Measurements from ENCODE around the gene SIK2. TPM values are rescaled to one million over a fixed set of nuclear protein-coding genes. Genes with fewer than 3 reads are reported as not detected.

The SIK2 gene
- total RNA-seq, 1 experiment from 2014 or later: 10.3 TPM

- Histone ChIP-seq H3K4me3 (peak overlapping the region; percentile 81), H3K9me3 (no peaks in the 10 kb centered on the region), H3K36me3 (no peaks in the 10 kb centered on the region), H3K27me3 (no peaks in the 10 kb centered on the region)
- peak; percentile 4 for DNase-seq
Observed at GRCh38 chr11:111602865-111603610, 789 bp downstream of the SIK2 start.

GRCh38 chr11:111603611-111604130, 1.4 kb downstream of the SIK2 start:
- no peaks in the 10 kb centered on the region for H3K36me3 ChIP-seq
- no peaks in the 10 kb centered on the region for H3K27me3 ChIP-seq
- H3K9me3 ChIP-seq: no peaks in the 10 kb centered on the region
- no peak for DNase-seq
- H3K4me3 ChIP-seq: peak overlapping the region; percentile 81

DNA sequence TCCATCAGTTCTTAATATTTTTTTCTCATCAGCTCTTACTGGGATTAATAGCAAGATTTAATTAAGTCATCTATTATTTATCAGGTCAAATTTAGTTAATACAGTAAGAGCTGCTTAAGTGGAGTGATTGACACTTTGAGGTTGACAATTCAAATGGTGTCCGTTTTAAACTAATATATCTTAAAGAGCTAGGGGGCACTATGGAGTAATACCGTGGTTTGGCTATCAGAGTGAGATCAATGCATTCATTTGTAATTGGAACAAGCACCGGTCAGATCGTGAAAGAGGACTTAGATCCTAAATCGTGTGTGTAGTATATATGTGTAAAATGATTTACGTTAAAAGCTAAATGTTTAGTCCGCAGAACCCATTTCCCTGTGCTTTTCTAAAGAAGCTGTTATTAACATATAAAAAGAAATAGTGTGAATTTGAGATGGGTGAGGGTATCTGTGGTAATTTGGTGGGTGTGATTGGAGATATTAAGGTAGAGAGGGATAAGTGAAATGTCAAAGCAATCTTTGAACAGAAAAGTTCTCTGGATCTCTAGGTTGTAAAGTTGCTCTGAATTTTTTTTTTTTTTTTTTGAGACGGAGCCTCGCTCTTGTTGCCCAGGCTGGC, 2.3 kb downstream of the SIK2 start:
- no peaks in the 10 kb centered on the region for H3K27me3 ChIP-seq
- H3K4me3 ChIP-seq: peak overlapping the region; percentile 81
- no peaks in the 10 kb centered on the region; the same call in 1 of the 2 replicates for H3K36me3 ChIP-seq
- no peak for DNase-seq
- no peaks in the 10 kb centered on the region for H3K9me3 ChIP-seq

- H3K4me3 ChIP-seq: no peak overlapping the region
- H3K36me3 ChIP-seq: no peaks in the 10 kb centered on the region; the same call in 1 of the 2 replicates
- H3K27me3 ChIP-seq: no peaks in the 10 kb centered on the region
- H3K9me3 ChIP-seq: no peaks in the 10 kb centered on the region
- DNase-seq: no peak
Observed at GRCh38 chr11:111605681-111606080, 3.4 kb downstream of the SIK2 start.

DNA sequence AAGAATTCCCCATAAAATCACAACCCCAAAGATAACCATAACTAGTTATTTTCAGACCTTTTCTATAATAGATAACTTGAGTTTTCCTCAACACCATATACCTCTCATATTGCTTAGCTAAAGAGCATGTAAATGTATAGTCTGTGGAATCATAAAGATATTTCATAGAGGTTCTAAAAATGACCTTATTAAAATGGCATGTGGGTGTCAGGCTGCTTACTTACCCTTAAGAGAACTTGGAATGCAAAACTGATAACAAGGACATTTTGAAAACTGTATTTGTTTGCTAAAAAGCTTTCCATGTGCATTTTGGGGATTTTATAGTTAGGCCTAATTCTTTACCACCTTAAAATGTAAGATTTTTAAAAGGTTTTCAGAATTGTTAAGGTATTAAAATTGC, 4.7 kb downstream of the SIK2 start:
- Histone ChIP-seq H3K4me3 (no peak overlapping the region), H3K27me3 (no peaks in the 10 kb centered on the region), H3K9me3 (no peaks in the 10 kb centered on the region), H3K36me3 (no peaks in the 10 kb centered on the region; the same call in 1 of the 2 replicates)
- DNase-seq: no peak

DNA sequence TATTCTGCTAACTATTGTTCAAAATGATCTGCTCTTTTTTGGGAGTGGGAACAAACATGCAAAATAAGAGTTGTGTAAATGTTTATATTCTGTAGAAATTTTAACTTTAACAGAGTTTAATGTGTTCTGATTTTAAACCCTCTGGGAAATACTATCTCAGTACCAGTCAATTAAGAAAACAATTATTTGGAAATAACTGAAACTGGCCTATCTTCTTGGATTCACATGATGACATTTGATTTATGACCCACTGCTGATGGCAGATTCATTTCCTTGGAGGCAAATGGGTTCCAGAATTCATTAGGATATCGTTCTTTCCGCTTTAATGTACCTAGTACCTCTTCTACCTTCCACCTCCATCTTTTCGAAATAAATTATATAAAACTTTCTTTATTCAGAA, 5.5 kb downstream of the SIK2 start:
- no peak overlapping the region for H3K4me3 ChIP-seq
- H3K36me3 ChIP-seq: no peaks in the 10 kb centered on the region; the same call in 1 of the 2 replicates
- no peak for DNase-seq
- no peaks in the 10 kb centered on the region for H3K27me3 ChIP-seq
- no peaks in the 10 kb centered on the region for H3K9me3 ChIP-seq

DNA sequence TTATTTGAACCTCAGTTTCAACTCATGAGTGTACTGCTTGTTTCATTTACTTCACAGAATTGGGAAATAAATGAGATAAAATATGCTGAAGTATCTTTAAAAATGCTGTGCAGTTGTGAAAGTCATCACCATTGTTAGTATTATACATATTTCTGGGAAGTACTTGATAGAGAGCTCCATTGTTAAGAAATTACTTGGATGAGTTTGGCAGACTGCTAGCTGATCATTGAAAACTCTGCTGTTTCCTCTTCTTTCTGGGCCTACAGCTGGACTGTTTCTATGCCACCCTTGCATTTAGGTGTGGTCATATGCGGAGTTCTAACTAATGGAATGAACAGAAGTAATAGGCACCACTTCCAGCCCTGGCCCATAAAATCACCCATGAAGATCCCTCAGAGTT, 10.0 kb downstream of the SIK2 start:
- H3K36me3 ChIP-seq: peaks cover 3% of the 10 kb centered on the region
- no peak for DNase-seq
- no peaks in the 10 kb centered on the region for H3K27me3 ChIP-seq

GRCh38 chr11:111617286-111617685, 15.0 kb downstream of the SIK2 start:
- peaks cover 31% of the 10 kb centered on the region for H3K36me3 ChIP-seq
- no peaks in the 10 kb centered on the region for H3K9me3 ChIP-seq
- H3K4me3 ChIP-seq: no peak overlapping the region
- DNase-seq: no peak
- no peaks in the 10 kb centered on the region for H3K27me3 ChIP-seq

More for the DNA sequence above, 10.0 kb downstream of the SIK2 start:
- H3K4me3 ChIP-seq: no peak overlapping the region
- H3K9me3 ChIP-seq: no peaks in the 10 kb centered on the region

DNA sequence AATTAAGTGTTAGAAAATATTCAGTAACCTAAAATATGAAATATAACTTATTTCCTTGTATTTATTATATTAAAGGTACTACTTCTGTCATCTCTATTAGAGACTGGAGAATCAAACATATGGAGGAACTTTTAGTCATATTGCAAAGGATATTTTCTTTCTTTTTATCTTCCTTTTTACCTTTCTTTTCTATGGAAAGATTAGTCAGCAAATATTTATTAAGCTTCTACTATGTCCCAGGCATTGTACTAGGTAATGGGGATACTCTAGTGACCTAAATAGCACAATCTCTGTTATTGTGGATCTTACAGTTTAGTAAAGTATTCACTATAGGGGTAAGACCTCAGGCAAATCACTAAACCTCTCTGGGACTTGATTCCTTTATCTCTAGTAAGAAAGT, 18.3 kb downstream of the SIK2 start:
- DNase-seq: no peak
- H3K9me3 ChIP-seq: peaks cover 3% of the 10 kb centered on the region; the same call in 1 of the 2 replicates
- peaks cover 49% of the 10 kb centered on the region for H3K36me3 ChIP-seq
- H3K27me3 ChIP-seq: no peaks in the 10 kb centered on the region
- H3K4me3 ChIP-seq: no peak overlapping the region

- no peak for DNase-seq
- H3K9me3 ChIP-seq: peaks cover 3% of the 10 kb centered on the region; the same call in 1 of the 2 replicates
- no peak overlapping the region for H3K4me3 ChIP-seq
- H3K27me3 ChIP-seq: no peaks in the 10 kb centered on the region
- H3K36me3 ChIP-seq: peaks cover 42% of the 10 kb centered on the region
Observed at GRCh38 chr11:111623527-111624030, 21.3 kb downstream of the SIK2 start.

DNA sequence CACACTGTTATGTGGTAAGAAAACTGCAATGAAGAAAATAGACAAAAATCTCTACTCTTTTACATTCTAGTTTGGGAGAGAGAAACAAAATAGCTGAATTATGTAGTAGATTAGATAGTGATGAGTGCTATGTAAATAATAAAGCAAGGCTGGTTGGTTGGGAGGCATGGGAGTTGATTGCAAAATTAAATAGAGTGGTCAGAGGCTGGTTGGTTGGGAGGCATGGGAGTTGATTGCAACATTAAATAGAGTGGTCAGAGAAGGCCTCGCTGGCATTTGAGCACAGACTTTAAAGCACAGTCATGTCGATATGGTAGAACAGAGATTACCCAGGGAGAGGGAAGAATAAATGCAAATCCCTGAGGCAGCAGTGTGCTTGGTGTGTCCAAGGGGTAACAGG, 22.4 kb downstream of the SIK2 start:
- no peak for DNase-seq
- Histone ChIP-seq H3K9me3 (peaks cover 3% of the 10 kb centered on the region; the same call in 1 of the 2 replicates), H3K27me3 (no peaks in the 10 kb centered on the region), H3K4me3 (no peak overlapping the region), H3K36me3 (peaks cover 47% of the 10 kb centered on the region)

- Histone ChIP-seq H3K4me3 (no peak overlapping the region), H3K36me3 (peaks cover 37% of the 10 kb centered on the region), H3K27me3 (no peaks in the 10 kb centered on the region), H3K9me3 (peaks cover 1% of the 10 kb centered on the region; the same call in 1 of the 2 replicates)
- DNase-seq: no peak
Observed at GRCh38 chr11:111627591-111627990, 25.3 kb downstream of the SIK2 start.

GRCh38 chr11:111629499-111629898, 27.2 kb downstream of the SIK2 start:
- Histone ChIP-seq H3K4me3 (no peak overlapping the region), H3K27me3 (no peaks in the 10 kb centered on the region), H3K36me3 (peaks cover 24% of the 10 kb centered on the region), H3K9me3 (no peaks in the 10 kb centered on the region)
- no peak for DNase-seq

- Histone ChIP-seq H3K9me3 (no peaks in the 10 kb centered on the region), H3K4me3 (no peak overlapping the region), H3K27me3 (no peaks in the 10 kb centered on the region), H3K36me3 (peaks cover 22% of the 10 kb centered on the region)
- DNase-seq: no peak
Observed at GRCh38 chr11:111631024-111631665, 28.9 kb downstream of the SIK2 start.

GRCh38 chr11:111631666-111632039, 29.4 kb downstream of the SIK2 start:
- peak; percentile 66 for DNase-seq
- peaks cover 22% of the 10 kb centered on the region for H3K36me3 ChIP-seq
- H3K27me3 ChIP-seq: no peaks in the 10 kb centered on the region
- no peaks in the 10 kb centered on the region for H3K9me3 ChIP-seq
- no peak overlapping the region for H3K4me3 ChIP-seq

DNA sequence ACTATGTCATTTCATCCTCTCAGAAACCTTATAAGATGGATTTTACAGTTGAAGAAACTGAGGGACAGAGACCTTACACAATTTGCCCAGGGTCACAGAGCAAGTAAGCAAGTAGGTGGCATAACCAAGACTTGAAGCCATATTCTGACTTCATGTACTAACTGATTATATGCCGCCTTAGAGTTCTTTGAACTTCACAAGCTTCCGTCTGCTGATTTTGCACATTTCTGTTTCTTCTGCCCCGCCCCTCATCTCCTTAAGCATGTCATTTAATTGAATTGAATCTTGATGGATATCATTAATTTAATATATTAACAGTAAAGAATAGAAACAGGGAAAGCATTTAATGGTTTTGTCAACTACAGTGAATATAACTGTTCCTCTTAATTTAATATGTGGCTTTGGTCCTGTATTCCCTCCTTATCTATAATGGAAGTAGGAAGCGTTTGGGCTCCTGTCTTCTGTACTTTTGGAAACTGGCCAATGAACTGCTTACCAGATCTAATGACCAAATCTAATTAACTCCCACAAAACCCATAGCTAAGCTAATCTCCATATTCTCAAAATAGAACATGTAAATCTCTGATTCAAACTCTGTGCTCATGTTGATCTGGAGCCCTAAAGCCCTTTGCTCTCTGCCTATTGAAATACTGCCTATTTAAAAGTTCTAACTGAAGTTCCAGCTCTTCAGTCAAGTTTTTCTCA, 30.4 kb downstream of the SIK2 start:
- Histone ChIP-seq H3K4me3 (no peak overlapping the region), H3K9me3 (no peaks in the 10 kb centered on the region), H3K27me3 (no peaks in the 10 kb centered on the region), H3K36me3 (peaks cover 20% of the 10 kb centered on the region)
- DNase-seq: no peak

All from MG63 (cell line).